Heart left ventricle (tissue), 16 donors: ENCODE measurements around the gene MECP2. TPM values are rescaled to one million over a fixed set of nuclear protein-coding genes. Genes with fewer than 3 reads are reported as not detected.

Source experiments
- ATAC-seq, 4 donors: fragments of 200-7000 bp; cut with Tn5 transposase; one replicate each; pipeline ENCODE4 v1.9.1; 2020 to 2022; ENCODE audit warnings: moderate library complexity in 4 of 4, mild to moderate bottlenecking in 3 of 4, moderate number of reproducible peaks in 1 of 4
- DNase-seq, 5 donors: peaks; one replicate each; pipeline ENCODE4 v3.0.0-alpha.2; 2020
- H3K27ac ChIP-seq, 12 donors: fragments of 200-600 bp; sonication (generic) in 4 of 12; one replicate each; pipeline versions ENCODE4 v1.5.0 to v1.8.0; 2016 to 2022; ENCODE audit warnings: mild to moderate bottlenecking in 2 of 12
- H3K27me3 ChIP-seq, 9 donors: fragments of 200-600 bp; sonication (generic) in 2 of 9; one replicate each; pipeline versions ENCODE4 v1.5.1 to v1.8.0; 2016 to 2022; ENCODE audit warnings: mild to moderate bottlenecking in 3 of 9
- H3K36me3 ChIP-seq, 9 donors: fragments of 200-600 bp; sonication (generic) in 2 of 9; one replicate each; pipeline versions ENCODE4 v1.5.0 to v1.8.0; 2018 to 2022; ENCODE audit warnings: mild to moderate bottlenecking in 2 of 9
- H3K4me1 ChIP-seq, 12 donors: fragments of 200-600 bp; sonication (generic) in 4 of 12; one replicate each; pipeline versions ENCODE4 v1.5.0 to v1.8.0; 2016 to 2022; ENCODE audit warnings: mild to moderate bottlenecking in 3 of 12
- H3K4me3 ChIP-seq, 12 donors: fragments of 200-600 bp; sonication (generic) in 4 of 12; one replicate each; pipeline versions ENCODE4 v1.5.0 to v1.8.0; 2017 to 2022; ENCODE audit warnings: mild to moderate bottlenecking in 9 of 12, moderate library complexity in 4 of 12
- H3K9me3 ChIP-seq, 12 donors: fragments of 200-600 bp; sonication (generic) in 4 of 12; one replicate each; pipeline versions ENCODE4 v1.5.0 to v1.8.0; 2016 to 2022; ENCODE audit warnings: mild to moderate bottlenecking in 1 of 12
- CTCF ChIP-seq, 12 donors: fragments of 200-600 bp; sonication (generic) in 4 of 12; IDR thresholded peaks; one replicate each; pipeline versions ENCODE4 v1.5.0 to v1.8.0; 2018 to 2022; ENCODE audit warnings: antibody characterized with exemption in 12 of 12, mild to moderate bottlenecking in 5 of 12
- POLR2A ChIP-seq, 2 donors: fragments of 450-650 bp; IDR thresholded peaks; one replicate each; pipeline ENCODE4 v1.6.1; 2017; ENCODE audit warnings: antibody characterized with exemption in 2 of 2, mild to moderate bottlenecking in 2 of 2, moderate library complexity in 2 of 2
- WGBS, 4 donors: extraction: QIAGEN DNeasy Blood & Tissue Kit in 2 of 4; methylation state at CpG; one replicate each; pipeline versions ENCODE4 v1.1.5 to v1.1.7; 2013 to 2018; 5-methylcytosine and 5-hydroxymethylcytosine counted together
- intact Hi-C, 10 donors: fragments of 100-400 bp; cut with DNase I; formaldehyde crosslinking; loops; one replicate each; pipeline versions ENCODE4 v1.11.1 to v1.14.2; 2022
- polyA plus RNA-seq, 2 donors: library from polyadenylated mRNA; stranded (reverse); fragments of 200-250 nt; gene quantifications; one replicate each; pipeline ENCODE4 v1.2.3, GENCODE V29; 2013
- total RNA-seq, 9 donors: library from RNA; depleted of rRNA in 2 of 9; stranded (reverse); fragments of >200 nt in 2 of 9; fragmentation: NEBNext Ultra II Directional in 3 of 9; extraction: Animal tissue kit (Norgen Biotek cat#: 25700) in 3 of 9; gene quantifications; one replicate each; pipeline versions ENCODE4 v1.1.0 to v1.2.4, GENCODE V29; 2016 to 2023
- donor health status: ischemic (EF 13 %, LVEDD 7.1; RV severe dilation, severe dysfunction).
- donor health status: healthy with polysubstance abuse.
- donor health status: DM: no; HTN: yes; CAD: no.
- donor health status: DM: no; HTN: no; CAD: no.
- donor health status: ischemic (EF 25% LVEDD 6.9; RV normal size, moderate dysfunction).
- donor health status: ischemic (EF 25% LVEDD 5.7; RV mildly dilated, moderate dysfunction).
- donor health status: healthy.
- donor health status: DM: yes; HTN: yes; CAD: no.
- donor health status: ischemic (EF 35%, LVEDD 5.7; RV mildly dilated, moderate dysfunction).
- donor health status: nonischemic (EF 11% LVEDD 7.7; RV severe dilation, severe dysfunction).
- donor health status: DM: yes; HTN: yes; CAD: no.
- donor health status: PGD.
- donor health status: ischemic (EF 29% LVEDD 5.4; RV normal size, mild dysfunction).
- donor health status: nonischemic (EF 23%, LVEDD 6.1; RV moderate dilation, normal function).

Gene MECP2
- total and polyA plus RNA-seq, 11 donors = 22.7 to 83.3 (median 33.6) TPM

- Histone ChIP-seq H3K36me3 (no peaks in the 10 kb centered on the region), H3K27me3 (peaks cover 0 to 24% (median 0%) of the 10 kb centered on the region in 9 donors), H3K4me1 (peaks cover 0 to 16% (median 4%) of the 10 kb centered on the region in 12 donors), H3K9me3 (no peaks in the 10 kb centered on the region), H3K27ac (peak overlapping the region in 10 of 12 donors; percentile 6 to 69 (median 52)), H3K4me3 (peak overlapping the region in 10 of 12 donors; percentile 26 to 56 (median 47))
- TF ChIP-seq POLR2A (IDR thresholded peaks at IDR 0.05) (no peak), CTCF (IDR thresholded peaks at IDR 0.05) (peak; percentile 62 to 87 (median 76))
- ATAC-seq (peak; percentile 71 to 93 (median 81)), DNase-seq (peak; percentile 69 to 83 (median 71))
- intact Hi-C loops = no loop called here
- WGBS, 4 donors = 2 to 35% (median 14%) methylated on average over 21 to 44 of the region's 44 CpGs
Observed at GRCh38 chrX:154136627-154137161, 39.2 kb upstream of the MECP2 start.

- Histone ChIP-seq H3K9me3 (no peaks in the 10 kb centered on the region), H3K27ac (peak overlapping the region in 5 of 12 donors; percentile 13 to 69 (median 24))
Observed at GRCh38 chrX:154135458-154136229, 38.1 kb upstream of the MECP2 start.

GRCh38 chrX:154132366-154132765, 34.8 kb upstream of the MECP2 start:
- ATAC-seq (no peak), DNase-seq (no peak)
- intact Hi-C loops = loop anchor here in 1 of 10 donors (5.0 kb wide), 1 partner anchor 185 kb away; no protein-coding TSS in a partner anchor

More at GRCh38 chrX:154135458-154136229, 38.1 kb upstream of the MECP2 start:
- no peaks in the 10 kb centered on the region for H3K36me3 ChIP-seq
- H3K4me3 ChIP-seq = no peak overlapping the region
- peaks cover 0 to 16% (median 4%) of the 10 kb centered on the region in 12 donors for H3K4me1 ChIP-seq
- H3K27me3 ChIP-seq = peaks cover 0 to 24% (median 0%) of the 10 kb centered on the region in 9 donors
- ATAC-seq (peak in 2 of 4 donors; percentile 42 to 55), DNase-seq (no peak)
- intact Hi-C loops = no loop called here
- 50 to 69% (median 61%) methylated on average over 7 of the region's 7 CpGs for WGBS, 4 donors
- TF ChIP-seq POLR2A (IDR thresholded peaks at IDR 0.05) (no peak), CTCF (IDR thresholded peaks at IDR 0.05) (no peak)

More at GRCh38 chrX:154132366-154132765, 34.8 kb upstream of the MECP2 start:
- Histone ChIP-seq H3K4me3 (no peak overlapping the region), H3K27me3 (peaks cover 0 to 24% (median 0%) of the 10 kb centered on the region in 9 donors), H3K9me3 (no peaks in the 10 kb centered on the region), H3K27ac (no peak overlapping the region), H3K36me3 (no peaks in the 10 kb centered on the region), H3K4me1 (peaks cover 0 to 16% (median 4%) of the 10 kb centered on the region in 12 donors)
- TF ChIP-seq POLR2A (IDR thresholded peaks at IDR 0.05) (no peak), CTCF (IDR thresholded peaks at IDR 0.05) (no peak)
- 76 to 96% (median 90%) methylated on average over 9 of the region's 9 CpGs for WGBS, 4 donors
